Hippocampal formation (tissue), 2 donors: ENCODE data around the gene AK8.
A peak's percentile ranks its signal among the peaks of the same experiment; 100 is the strongest.

ENCODE experiments used
- DNase-seq, 2 donors: peaks; one replicate each; lab custom pipeline; 2025; lab: John Stamatoyannopoulos, UW

Gene AK8

DNA sequence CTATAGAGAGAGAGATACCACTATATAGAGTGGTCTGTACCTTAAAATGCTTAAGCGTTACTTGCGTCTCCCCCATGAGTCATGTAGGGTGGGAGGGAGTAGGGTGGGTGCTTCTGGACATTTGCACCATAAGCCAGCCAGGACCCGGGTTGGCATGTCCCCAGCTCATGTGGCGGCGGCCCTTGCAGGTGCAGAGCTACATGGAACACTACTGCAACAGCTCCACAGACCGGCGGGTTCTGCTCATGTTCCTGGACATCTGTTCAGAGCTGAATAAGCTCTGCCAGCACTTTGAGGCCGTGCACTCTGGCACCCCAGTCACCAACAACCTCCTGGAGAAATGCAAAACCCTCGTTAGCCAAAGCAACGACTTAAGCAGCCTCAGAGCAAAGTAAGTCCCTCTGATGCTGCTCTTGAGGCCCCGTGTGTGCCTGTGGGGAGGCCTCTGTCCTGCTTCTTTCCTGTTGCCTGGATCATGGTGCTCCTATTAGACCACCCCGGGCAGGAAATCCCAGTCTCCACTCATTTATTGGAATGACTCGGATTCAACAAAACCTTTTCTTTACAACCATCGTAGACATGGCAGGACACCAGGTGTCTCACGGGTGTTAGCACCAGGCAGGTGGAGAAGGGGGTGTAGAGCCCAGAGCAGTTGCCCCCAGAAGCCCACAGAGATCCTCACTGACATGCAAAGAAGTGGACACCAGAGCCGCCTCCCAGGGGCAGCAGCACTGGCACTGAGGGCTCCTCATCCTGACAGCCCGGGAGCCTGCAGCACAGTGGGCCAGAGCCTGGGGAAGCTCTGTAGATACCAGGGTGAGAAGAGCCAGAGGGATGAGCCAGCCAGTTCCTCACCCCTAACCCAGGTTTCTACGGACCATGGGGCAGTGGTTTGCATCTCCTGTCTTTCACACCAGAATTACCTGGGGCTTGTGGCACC, 9.4 kb upstream of the AK8 start:
- no peak for DNase-seq

DNA sequence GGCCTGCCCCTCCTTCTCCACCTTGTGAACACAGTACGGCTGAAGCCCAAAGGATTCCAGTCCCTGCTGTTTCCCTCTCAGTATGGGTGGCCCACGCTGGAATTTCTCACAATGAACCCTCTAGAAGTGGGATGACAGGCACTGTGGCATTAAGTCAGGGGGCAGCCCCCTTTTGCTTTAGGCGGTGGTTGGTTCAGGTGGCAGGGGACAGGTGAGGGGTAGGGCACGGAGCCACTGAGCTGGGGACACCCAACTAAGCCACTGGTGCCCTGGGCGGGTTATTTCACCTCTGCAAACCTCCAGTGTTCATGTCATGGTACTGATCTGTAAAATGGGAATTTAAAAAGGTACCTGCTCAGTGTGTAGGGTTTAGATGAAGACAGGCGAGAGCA, 8.2 kb upstream of the AK8 start:
- DNase-seq, result no peak

DNA sequence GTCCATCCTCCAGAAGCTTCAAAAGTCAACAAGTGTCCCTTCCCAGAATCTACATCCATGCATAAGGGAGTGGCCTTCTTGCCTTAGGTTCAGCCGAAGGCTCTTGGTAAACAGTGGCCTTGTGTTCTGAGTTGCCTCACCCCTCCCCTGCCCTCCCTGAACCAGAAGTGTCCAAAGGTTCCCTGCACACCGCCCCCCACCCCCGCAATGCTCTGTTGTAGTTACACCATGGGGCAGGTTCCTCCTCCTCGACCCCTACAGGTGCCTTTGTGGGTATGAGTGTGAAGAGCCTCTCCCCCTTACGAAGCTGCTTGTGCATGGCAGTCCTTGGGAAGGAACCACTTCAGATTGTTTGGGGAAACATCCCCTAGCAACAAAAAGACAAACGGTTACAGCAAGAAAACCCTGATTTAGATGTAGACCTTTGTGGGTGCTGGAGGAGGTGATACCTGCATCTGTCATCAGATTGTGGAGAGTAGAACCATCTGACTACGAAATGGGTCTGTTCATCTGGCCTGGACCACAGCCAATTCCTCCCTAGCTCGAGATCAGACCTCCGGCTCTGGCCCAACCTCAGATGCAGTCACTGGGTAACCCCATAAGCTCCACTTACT, 7.7 kb upstream of the AK8 start:
- DNase-seq, result no peak

DNA sequence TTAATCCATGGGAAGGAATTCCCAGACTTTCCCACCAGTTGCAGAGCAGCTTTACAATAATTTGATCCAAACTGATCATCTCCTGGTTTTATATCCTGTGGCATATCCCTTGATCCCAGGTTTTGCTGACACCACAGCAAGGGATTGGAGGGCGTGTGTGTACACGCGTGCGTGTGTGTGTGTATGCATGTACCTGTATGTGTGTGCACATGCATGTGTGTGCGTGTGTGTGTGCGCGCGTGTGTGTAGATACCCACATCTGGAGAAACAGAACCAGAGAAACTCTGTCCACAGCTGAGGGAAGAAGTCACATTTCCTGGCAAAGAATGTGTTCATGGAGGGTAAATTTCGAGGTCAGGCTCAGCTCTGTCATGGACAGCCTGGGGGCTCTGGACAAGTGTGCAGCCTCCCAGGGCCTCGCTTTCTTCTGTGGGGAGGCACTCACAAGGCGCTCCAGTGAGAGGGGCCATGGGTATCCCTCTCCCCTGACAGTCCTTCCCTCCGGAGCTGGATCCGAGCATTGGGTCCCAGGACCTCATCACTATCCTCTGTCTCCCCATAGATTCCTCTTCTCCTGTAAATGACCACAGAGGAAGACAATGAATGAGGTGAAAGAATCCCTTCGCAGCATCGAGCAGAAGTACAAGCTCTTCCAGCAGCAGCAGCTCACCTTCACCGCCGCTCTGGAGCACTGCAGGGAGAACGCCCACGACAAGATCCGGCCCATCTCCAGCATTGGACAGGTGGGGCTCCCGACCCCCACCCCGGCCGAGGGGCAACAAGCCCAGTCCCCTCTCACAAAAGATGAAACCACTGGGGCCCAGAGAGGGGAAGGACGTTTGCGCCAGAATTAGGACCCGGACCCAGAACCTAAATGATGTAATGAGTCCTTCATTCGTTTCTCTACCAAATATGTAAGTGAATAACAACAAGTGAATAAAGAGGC, 5.5 kb upstream of the AK8 start:
- no peak for DNase-seq

DNA sequence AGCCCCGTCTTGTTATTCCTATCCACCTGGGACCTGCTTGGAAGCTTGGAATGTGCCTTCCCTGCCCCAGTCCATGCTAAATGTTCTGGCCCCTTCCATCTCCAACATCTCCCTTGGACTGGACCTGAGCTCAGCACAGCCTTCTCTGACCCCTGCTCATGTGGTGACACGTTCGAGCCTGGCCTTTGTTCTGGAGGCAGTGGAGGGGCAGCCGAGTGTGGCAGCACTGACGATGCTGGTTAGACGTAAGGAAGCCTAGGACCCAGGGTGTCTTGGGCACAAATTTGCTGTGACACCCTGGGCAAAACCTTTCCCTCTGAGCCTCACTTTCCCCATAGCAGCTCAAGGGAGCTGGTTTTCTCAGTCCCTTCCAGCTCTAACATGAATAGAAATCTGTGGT, 4.5 kb upstream of the AK8 start:
- DNase-seq, result no peak

DNA sequence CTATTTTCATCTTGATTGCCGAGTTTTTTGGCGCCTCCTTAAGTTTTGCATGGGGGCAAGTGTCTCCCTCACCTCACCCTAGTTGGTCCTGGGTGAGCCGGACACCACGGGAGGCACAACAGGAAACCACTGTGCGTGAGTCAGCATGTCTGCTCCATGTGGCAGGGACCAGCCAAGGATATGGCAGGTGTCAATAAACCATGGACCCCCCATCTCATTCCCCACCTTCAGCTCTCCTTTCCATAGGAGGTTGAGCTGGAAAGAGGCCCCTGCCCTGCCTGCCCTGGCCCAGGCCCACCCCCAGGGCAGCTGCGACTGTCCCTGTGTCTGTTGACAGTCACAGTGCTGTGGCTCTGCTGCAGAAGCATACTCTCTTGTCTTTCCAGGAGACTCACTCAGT, 3.7 kb upstream of the AK8 start:
- DNase-seq, result no peak

DNA sequence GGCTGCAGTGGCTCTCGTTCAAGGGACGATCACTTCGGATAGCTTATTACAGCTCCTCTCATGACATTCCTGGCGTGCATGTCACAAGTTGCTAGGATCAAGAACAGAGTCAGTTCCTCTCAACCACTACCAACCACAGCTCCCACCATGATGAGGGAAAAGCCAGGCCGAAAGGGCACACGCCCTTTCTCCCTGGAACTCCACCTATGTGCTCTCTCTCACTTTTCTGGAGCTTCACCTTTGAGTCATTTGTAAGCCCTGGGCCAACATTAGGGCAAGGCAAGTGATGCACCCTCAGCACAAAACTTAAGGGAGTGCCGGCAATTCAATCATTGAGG, 2.2 kb upstream of the AK8 start:
- DNase-seq, result no peak

DNA sequence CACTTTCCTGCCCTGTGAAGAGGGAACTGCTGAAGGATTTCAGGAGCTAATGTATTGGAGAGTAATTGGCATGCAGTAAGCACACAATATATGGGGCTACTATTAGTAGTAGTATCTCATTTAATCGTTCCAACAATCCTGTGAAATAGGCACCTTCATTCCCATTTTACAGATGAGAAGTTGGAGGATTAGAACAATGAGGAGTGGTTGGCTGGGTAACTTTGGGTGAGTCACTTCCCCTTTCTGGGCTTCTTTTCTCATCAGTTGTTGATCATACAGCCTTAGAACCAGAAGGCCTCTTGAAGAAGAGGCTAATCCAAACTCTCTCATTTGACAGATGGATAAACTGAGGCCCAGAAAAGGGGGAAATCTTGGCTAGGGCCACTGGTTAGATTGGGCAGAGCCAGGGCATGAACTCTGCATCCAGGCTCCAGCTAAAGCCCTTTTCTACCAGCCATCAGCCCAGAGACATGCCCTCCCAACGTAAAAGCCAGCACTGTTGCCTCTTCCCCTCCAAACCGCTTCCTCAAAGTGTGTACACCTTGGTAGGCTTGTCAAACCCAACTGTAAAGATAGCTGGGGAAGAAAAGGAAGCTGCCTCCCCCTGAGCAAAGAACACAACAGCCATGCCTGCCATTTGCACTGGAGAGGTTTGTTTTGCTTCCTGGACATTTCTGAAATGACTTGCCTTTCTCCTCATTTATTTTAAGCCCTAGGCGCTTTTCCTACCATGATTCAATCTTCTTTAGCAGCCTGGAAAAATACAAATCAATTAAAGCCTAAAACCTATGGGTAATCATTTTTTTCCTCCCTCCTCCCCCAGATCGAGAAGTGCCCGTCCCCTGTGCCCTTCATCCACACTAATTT, 1.6 kb upstream of the AK8 start:
- no peak for DNase-seq

DNA sequence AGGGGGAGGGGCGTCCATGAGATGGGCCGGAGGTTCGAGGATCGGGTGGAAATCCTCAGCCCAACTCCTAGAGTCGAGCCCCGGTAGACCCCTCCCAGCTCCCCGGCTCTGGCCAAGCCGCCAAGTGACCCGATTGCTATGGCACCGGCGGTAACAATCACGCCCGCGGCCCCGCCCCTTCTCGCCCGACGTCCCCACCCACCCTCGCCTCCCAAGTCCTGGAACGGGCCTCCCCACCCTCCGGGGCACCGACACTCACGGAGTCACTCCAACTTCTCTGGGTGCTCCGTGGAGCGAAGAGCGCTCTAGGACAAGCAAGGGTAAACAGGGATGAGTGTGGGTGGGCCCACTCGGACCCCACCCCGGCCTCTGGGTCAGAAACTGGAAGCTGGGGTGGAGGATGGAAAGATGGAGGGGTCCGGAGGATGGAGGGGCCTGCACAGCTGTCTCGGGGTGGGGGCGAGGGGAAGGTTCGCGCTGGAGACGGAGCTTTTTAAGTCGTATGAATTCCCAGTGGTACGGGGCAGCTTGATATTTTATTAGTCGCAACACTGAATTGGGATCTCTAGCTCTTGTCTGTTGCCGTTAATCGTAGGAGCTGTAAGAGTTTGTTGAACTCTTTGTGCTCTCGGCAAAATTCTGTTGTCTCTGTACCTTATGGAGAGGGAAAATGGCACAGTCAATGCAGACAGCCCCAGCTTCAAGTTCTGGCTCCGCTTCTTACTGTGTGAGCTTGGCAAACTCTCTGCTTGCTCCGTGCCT, 792 bp upstream of the AK8 start, which contains the start of gene SPACA9:
Gene SPACA9 (plus strand): TSS at position 204 of the 762 bp plus-strand sequence. CDS start 5,050 bp downstream, outside the sequence.
- DNase-seq, result peak in 1 of 2 donors; percentile 16

DNA sequence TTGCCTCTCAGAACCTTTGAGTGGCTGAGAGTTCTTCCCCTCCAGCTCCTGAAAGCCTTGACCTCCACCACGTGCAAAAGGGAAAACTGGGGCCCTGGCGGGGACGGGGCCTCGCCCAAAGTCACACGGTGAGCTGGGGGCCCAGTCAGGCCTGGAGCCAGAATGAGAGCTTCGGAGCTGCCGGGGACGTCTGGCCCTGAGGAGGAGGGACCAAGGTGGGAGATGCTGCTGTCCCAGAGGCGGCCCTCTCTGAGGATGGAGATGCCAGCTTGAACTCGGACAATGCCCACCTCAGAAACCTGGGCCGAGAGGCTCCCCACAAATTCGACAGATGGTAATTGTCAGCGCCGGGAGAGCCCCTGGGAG, 643 bp downstream of the AK8 start:
- DNase-seq, result no peak

DNA sequence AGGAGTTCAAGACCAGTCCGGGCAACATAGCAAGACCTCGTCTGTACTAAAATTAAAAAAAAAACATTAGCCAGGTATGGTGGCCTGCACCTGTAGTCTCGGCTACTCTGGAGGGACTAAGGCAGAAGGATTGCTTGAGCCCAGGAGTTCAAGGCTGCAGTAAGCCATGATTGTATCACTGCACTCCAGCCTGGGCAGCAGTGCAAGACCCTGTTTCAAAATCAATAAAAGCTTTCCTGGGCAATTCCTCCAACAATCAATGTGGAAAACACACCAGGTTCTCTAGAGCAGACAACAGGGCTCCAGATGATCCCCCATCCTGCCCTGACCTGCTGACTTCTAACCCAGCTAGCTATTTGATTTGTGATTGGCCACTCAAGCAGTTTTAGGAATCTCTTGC, 1.2 kb downstream of the AK8 start:
- no peak for DNase-seq

DNA sequence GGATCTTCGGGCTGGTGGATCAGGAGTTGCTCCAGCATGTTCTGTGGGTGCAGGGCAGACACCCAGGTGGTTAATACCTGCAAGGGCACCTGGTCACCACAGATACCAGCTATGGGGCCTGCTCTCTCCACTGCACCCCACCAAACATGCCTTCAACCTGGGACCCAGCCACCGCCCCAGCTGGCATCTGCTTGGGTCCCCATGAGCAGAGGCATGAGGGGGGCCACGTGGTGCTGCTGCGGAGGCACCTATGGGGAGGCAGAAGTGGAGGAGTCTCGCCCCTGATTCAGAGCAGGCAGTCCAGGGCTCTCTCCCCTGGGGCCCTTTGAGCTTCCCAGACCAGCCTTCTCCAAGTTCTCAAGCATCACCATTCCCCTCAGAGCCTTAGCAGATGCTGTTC, 2.9 kb downstream of the AK8 start:
- DNase-seq, result no peak

DNA sequence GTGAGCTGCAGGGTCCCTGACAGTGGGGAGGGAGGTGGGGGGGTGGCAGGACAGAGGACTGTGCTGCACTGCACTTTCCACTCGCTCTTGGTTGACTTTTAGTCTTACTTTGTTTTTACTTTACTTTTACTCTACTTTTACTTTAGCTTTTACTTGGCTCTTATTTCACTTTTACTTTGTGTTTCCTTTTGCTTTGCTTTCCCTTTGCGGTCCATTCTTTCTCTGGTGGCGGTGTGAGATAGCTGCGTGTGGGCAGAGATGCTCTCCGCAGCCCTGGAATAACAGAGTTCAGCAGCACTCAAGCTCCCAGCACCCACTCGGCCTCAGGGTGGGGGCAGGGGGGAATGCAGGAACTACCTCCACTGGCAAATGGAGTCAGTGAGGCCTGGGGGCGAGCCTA, 4.7 kb downstream of the AK8 start:
- DNase-seq, result no peak

DNA sequence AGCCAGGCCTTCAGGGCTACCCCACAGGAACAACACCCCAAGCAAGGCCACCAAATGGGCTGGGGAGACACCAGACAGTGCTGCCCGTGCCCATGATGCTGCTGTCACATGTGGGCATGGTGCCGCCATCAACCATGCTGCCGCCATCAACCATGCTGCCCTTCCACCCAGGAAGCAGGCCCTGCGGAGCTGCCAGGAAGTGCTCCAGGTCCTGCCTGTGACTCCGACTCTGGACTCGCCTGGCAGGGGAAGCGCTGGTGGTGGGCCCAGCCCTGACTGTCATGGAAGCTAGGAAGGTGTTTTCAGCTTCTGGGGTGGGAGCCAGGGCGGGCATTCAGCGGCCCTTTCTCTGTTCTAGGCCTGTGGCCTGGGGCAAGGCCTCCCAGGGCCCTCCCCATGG, 8.8 kb downstream of the AK8 start:
- no peak for DNase-seq

DNA sequence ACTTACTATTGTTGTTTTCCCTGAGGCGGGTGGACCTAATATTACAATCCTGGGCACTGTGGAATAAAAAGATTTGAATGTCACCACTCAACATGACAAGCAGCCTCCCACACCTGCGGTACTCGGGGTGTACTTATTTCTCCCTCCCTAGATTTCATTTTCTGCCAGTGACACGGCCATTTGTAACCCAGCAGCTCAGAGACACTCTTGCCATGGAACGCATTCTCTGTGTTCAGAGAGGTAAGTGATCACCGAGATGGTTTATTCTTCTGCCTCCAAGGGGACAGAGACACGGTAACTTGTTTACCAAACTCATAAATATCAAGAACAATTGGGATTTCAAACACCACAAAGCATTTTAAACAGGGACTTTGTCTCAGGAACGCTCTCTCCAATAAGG, 11.2 kb downstream of the AK8 start:
- DNase-seq, result no peak

DNA sequence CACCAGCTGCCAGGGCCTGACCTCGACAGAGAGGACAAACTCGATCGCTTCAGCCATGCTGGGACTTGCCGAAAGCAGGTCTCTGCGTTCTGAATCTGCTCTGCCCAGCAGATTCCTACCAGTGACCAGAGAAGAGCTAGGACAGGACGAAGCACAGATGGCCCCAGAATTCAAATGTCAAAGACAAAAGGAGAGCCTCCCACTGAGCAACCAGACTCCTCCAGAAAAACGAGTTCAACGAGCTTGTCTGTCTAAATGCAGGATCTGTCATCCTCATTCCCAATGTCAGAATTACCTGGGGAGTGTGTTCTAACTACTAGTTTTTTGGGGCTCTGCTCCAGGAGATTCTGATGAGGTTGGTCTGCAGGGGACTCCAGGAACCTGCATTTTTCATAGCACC, 13.4 kb downstream of the AK8 start:
- DNase-seq, result no peak

DNA sequence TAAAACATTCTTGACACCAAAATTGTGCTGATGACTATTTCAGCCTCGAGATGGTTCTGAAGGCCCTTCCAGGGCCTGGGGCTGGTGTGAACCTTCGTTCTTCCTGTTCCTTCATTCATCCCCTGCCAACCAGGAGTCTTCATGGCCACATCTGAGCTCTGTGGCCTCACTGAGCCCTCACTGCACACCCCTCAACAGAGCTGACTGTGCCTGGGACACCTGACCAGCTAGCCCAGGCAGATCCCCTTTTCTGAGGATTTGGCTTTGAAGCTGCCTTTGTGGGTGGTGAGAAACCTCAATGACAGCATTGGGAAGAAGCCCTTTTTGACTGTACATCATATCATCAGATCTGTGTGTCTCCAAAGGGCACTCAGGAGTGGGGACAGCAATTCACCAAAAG, 13.8 kb downstream of the AK8 start:
- no peak for DNase-seq

DNA sequence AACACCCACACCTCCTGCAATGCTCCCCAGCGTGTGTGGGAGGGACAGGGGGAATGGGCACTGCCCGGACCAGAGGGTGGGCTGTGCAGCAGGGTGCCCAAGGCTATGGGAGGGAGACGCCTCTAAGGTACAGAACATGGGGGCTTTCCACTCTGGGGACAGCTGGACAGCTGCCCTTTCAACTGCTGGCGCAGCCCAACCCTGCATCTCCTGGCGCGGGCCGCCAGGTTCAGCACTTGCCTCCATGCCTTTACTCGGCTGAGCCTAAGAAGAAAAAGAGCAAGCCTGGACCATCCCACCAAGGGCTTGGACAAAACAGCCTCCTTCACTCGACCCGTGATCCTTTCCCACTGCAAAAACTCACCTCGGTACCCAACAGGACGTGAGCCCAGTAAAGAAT, 15.0 kb downstream of the AK8 start:
- no peak for DNase-seq

DNA sequence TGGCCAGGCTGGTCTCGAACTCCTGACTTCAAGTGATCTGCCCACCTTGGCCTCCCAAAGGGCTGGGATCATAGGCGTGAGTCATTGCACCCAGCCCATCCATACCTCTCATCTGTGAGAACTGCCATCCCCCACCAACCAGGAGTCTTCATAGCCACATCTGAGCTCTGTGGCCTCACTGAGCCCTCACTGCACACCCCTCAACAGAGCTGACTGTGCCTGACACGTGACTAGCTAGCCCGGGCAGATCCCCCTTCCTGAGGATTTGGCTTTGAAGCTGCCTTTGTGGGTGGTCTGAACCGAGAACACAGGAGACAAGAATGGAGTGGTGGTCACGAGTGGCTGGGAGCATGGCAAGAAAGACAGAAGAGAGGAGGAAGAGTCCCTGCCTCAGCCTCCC, 15.6 kb downstream of the AK8 start:
- DNase-seq, result no peak

DNA sequence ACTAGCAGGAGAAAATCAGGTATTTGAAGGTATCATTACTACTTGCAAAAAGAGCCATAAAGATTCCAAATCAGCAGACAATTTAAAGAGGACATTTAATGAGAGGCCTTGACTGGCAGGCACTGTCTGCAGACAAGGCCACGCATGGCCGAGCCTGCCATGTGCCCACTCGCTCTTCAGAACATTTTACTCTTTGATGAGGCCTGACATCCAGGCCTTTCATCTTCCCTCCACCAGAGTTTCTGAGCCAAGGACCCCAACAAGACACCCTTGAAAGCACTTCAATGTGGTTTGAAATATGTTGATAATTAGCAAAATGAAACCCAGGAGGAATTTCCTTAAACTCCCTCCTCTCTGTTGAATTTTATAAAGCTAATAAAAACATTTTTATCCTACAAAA, 16.4 kb downstream of the AK8 start:
- no peak for DNase-seq

DNA sequence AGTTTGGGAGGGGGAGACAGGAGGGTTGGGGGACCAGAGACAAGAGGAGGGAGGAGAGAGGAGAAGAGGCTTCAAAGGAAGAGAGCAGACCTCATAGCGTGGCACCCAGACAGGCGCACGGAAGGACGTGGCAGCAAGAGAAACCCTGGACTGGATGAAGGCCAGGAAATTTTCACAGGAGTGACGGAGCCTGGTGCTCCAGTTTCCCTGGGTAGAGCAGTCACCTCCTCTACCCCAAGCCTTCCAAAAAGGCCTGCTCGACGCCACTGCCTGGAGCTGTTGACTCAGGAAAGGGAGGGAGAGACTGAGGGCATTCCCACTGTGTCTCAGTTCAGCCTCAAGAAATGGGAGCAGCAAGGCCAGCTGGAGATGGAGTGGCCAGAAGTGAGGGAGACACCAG, 19.3 kb downstream of the AK8 start:
- no peak for DNase-seq
